GM19468 (cell line): Measurements from ENCODE around the gene ECPAS.
"Not testable (repeated sequence)": the region's sequence is repeated elsewhere in the genome, so short reads cannot be mapped to it uniquely, and the experiment has no call there.

Experiments
- ATAC-seq: cut with Tn5 transposase; IDR thresholded peaks from one replicate; pipeline ENCODE4 v1.9.1; 2021; ENCODE audit warnings: mild to moderate bottlenecking, moderate library complexity, moderate number of reproducible peaks; ENCODE audit not compliant: unreplicated experiment; ENCODE audit errors: extremely low read depth

The ECPAS gene

GRCh38 chr9:111362526-111362925 is 121.7 kb downstream of the ECPAS start:
- no peak for ATAC-seq

GRCh38 chr9:111360881-111361280 is 123.3 kb downstream of the ECPAS start:
- no peak for ATAC-seq

GRCh38 chr9:111356481-111357244 is 127.5 kb downstream of the ECPAS start:
- no peak for ATAC-seq

GRCh38 chr9:111352545-111352944 is 131.6 kb downstream of the ECPAS start:
- no peak for ATAC-seq

- no peak for ATAC-seq
Observed at GRCh38 chr9:111350556-111350955, 133.6 kb downstream of the ECPAS start.

- ATAC-seq: no peak
Observed at GRCh38 chr9:111349766-111350165, 134.4 kb downstream of the ECPAS start.

GRCh38 chr9:111348821-111349271 is 135.3 kb downstream of the ECPAS start:
- no peak for ATAC-seq

GRCh38 chr9:111334318-111334863 is 149.8 kb downstream of the ECPAS start:
- not testable (repeated sequence) for ATAC-seq

GRCh38 chr9:111330124-111330523 is 154.1 kb downstream of the ECPAS start, which contains the start of gene OR2K2:
Gene OR2K2 (minus strand): TSS chr9:111330224. CDS start chr9:111328433, 1,791 bp downstream.
- ATAC-seq: no peak

GRCh38 chr9:111320631-111321030 is 163.6 kb downstream of the ECPAS start:
- no peak for ATAC-seq

GRCh38 chr9:111316796-111317195 is 167.4 kb downstream of the ECPAS start:
- ATAC-seq: no peak
